Choroid plexus epithelial cell (primary cell): ENCODE results near the gene DDX47.
A peak's percentile ranks its signal among the peaks of the same experiment; 100 is the strongest.

Experiments
- DNase-seq: peaks from one replicate; pipeline ENCODE4 v3.0.0-alpha.2; 2010; ENCODE audit warnings: low read depth
- H3K4me3 ChIP-seq: 2 replicates; pipeline ENCODE4 v1.5.1; 2011; ENCODE audit warnings: low read depth, mild to moderate bottlenecking, control low read depth, low read length, moderate library complexity
- TF ChIP-seq, protein P1 (sequence below): conservative IDR thresholded peaks from 2 replicates; pipeline ENCODE4 v1.5.1; 2011; ENCODE audit warnings: low read depth, mild to moderate bottlenecking, control low read depth, inconsistent platforms, low read length, moderate library complexity

Gene DDX47

GRCh38 chr12:12853435-12853834, 40.3 kb downstream of the DDX47 start:
- TF ChIP-seq, protein P1, sequence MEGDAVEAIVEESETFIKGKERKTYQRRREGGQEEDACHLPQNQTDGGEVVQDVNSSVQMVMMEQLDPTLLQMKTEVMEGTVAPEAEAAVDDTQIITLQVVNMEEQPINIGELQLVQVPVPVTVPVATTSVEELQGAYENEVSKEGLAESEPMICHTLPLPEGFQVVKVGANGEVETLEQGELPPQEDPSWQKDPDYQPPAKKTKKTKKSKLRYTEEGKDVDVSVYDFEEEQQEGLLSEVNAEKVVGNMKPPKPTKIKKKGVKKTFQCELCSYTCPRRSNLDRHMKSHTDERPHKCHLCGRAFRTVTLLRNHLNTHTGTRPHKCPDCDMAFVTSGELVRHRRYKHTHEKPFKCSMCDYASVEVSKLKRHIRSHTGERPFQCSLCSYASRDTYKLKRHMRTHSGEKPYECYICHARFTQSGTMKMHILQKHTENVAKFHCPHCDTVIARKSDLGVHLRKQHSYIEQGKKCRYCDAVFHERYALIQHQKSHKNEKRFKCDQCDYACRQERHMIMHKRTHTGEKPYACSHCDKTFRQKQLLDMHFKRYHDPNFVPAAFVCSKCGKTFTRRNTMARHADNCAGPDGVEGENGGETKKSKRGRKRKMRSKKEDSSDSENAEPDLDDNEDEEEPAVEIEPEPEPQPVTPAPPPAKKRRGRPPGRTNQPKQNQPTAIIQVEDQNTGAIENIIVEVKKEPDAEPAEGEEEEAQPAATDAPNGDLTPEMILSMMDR: no peak
- H3K4me3 ChIP-seq: no peak overlapping the region
- no peak for DNase-seq

DNA sequence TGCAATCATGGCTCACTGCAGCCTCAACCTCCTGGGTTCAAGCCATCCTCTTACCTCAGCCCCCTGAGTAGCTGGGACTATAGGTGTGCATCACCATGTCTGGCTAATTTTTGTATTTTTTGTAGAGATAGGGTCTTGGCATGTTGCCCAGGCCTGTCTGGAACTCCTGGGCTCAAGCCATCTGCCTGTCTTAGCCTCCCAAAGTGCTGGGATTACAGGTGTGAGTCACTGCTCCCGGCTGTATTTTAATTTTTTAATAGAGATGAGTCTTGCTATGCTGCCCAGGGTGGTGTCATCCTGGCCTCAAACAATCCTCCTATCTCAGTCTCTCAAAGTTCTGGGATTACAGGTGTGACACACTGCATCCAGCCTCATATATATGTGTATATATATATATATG, 46.5 kb downstream of the DDX47 start:
- DNase-seq: no peak
- no peak overlapping the region for H3K4me3 ChIP-seq
- TF ChIP-seq, protein P1: no peak

DNA sequence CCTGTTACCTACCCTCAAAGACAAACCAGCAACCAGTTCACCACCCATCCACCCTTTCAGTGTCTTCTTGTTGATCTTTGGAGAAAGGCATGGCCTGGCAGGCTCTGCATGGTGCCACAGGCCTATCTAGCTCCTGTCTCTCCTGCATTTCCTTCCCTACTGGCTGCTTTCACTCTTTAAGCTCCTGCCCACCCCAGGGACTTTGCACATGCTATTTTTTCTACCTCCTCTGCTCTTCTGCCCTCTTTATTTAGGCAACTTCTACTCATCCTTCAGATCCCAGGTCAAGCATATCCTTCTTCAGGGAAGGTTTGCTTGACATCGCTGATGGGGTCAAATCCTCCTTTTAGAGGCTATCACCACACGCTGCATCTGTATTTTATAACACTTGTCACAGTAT, 51.1 kb downstream of the DDX47 start:
- no peak overlapping the region for H3K4me3 ChIP-seq
- DNase-seq: no peak
- TF ChIP-seq, protein P1: no peak

DNA sequence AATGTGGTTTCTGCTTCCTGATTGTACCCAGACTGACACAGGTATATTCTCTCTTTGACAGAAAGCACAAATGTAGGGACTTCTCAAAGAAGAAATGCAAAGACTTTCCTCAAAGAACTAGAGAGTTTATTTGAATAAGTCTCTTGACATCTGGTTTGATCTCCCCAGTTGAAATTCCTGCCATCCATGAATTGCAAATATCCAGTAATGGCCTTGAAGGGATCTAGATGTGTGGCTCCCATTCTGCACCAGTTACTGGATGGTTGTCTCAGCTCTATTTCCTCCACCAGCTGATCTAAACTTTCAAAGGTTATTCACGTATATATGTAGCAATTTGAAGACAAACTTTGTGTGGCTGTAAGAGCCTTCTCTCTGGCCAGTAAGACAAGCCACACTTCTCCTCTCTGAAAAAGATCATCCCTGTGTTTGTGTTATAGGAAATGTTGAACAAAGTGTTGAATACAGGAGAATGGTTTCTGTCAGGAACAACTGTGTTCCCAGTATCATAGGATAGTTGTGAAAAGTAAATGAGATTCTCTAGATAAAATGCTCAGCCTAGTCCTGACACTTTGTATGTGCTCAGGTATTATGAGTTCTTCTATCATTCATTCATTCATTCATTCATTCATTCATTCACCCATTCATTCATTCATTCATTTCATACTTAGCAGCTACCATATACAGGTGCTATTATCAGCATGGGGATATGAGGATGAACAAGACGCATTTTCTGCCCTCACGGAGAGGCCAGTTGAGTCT, 55.5 kb downstream of the DDX47 start:
- no peak for DNase-seq
- TF ChIP-seq, protein P1: no peak
- H3K4me3 ChIP-seq: no peak overlapping the region

GRCh38 chr12:12870465-12870864, 57.3 kb downstream of the DDX47 start:
- DNase-seq: peak; percentile 94
- TF ChIP-seq, protein P1: no peak
- H3K4me3 ChIP-seq: no peak overlapping the region

GRCh38 chr12:12871587-12872138, 58.5 kb downstream of the DDX47 start:
- no peak overlapping the region for H3K4me3 ChIP-seq
- no peak for DNase-seq
- TF ChIP-seq, protein P1: no peak
